Large intestine (tissue), 3 donors: ENCODE results near the gene HSF2. TPM values are rescaled to one million over a fixed set of nuclear protein-coding genes. Genes with fewer than 3 reads are reported as not detected.

Experiments used
- DNase-seq, 2 donors: peaks; one replicate each; pipeline versions ENCODE4 v3.0.0 to v3.0.0-alpha.2; 2013
- H3K27ac ChIP-seq: one replicate; pipeline ENCODE4 v1.5.1; 2013; ENCODE audit warnings: low read length
- H3K27me3 ChIP-seq: 2 replicates; pipeline ENCODE4 v1.6.1; 2013; ENCODE audit warnings: low read length; ENCODE audit not compliant: control insufficient read depth, insufficient read depth
- H3K36me3 ChIP-seq: 2 replicates; pipeline ENCODE4 v1.6.1; 2013; ENCODE audit warnings: low read length; ENCODE audit not compliant: control insufficient read depth, insufficient read depth
- H3K4me1 ChIP-seq: one replicate; pipeline ENCODE4 v1.6.1; 2013; ENCODE audit warnings: low read length; ENCODE audit not compliant: control insufficient read depth, insufficient read depth
- H3K4me3 ChIP-seq: one replicate; pipeline ENCODE4 v1.5.1; 2013; ENCODE audit warnings: low read length
- H3K9me3 ChIP-seq: one replicate; pipeline ENCODE4 v1.6.1; 2013; ENCODE audit warnings: mild to moderate bottlenecking, low read depth, low read length, moderate library complexity; ENCODE audit not compliant: control insufficient read depth
- WGBS: methylation state at CpG from one replicate; pipeline ENCODE4 v1.1.5; 2013; ENCODE audit warnings: low lambda C conversion rate; ENCODE audit not compliant: insufficient coverage; 5-methylcytosine and 5-hydroxymethylcytosine counted together
- polyA plus RNA-seq: library from polyadenylated mRNA; unstranded; fragments of 120-200 nt; gene quantifications from one replicate; pipeline ENCODE4 v1.2.1, GENCODE V29; 2013

HSF2 gene
- polyA plus RNA-seq, 1 donor = 16.4 TPM

DNA sequence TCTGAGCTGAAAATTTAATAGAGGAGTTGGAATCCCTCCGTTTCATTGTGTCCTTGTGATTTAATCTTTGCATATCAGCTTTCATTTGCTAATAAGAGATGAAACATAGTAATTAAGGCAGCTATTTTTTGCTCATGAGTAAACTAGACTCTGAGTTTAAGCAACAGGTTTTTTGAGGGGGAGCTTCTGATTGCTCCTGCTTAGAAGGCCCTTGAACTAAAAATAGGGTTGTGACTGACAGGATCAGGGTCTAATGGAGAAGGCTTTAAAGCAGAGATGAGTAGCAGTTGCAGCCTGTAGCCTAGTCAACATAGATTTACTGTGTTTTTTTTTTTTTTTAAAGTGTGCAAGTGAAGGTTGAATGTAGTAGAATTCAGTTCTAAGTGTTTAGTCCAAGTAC, 17.4 kb downstream of the HSF2 start:
- H3K27me3 ChIP-seq = no peaks in the 10 kb centered on the region
- H3K4me3 ChIP-seq = no peak overlapping the region
- DNase-seq = no peak
- WGBS = 100% methylated on average over 1 of the region's 1 CpG
- no peak overlapping the region for H3K27ac ChIP-seq
- no peaks in the 10 kb centered on the region for H3K4me1 ChIP-seq
- no peaks in the 10 kb centered on the region for H3K9me3 ChIP-seq
- peaks cover 18% of the 10 kb centered on the region for H3K36me3 ChIP-seq

DNA sequence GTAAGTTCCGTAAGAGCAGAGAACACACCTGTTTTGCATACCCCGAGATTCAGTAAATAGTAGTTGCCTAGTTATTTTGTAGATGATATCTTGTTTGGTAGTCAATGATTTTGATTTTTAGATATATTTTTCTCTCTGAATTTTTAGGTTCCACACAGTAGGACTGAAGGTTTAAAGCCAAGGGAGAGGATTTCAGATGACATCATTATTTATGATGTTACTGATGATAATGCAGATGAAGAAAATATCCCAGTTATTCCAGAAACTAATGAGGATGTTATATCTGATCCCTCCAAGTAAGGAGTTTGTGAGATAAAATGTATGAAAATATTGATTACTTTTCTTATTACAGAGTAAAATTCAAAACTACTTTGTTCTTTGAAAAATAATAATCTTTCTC, 22.6 kb downstream of the HSF2 start:
- Histone ChIP-seq H3K9me3 (no peaks in the 10 kb centered on the region), H3K27me3 (no peaks in the 10 kb centered on the region)

DNA sequence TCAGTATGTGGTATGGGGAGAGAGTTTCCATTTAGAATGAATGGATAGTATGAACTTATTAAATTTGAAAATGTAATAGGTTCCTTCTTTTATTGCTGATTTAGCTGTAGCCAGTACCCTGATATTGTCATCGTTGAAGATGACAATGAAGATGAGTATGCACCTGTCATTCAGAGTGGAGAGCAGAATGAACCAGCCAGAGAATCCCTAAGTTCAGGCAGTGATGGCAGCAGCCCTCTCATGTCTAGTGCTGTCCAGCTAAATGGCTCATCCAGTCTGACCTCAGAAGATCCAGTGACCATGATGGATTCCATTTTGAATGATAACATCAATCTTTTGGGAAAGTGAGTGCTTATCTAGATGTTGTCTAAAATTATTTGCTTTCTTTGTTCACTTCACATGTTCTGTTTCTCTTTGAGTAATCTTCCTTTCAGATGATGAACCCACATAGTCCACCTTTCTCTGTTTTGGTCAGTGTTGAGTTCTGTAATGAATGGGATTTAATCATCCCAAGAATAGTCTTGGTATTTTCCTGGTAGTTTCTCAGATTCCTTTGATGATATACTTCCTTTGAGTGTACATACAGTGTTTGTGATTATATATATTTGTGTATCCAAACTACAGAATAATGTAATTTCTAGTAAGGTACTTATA, 23.3 kb downstream of the HSF2 start:
- H3K4me1 ChIP-seq = no peaks in the 10 kb centered on the region
- no peaks in the 10 kb centered on the region for H3K27me3 ChIP-seq
- H3K27ac ChIP-seq = no peak overlapping the region
- WGBS = no CpG with 5 or more reads among the region's 1 CpG
- DNase-seq = no peak
- H3K4me3 ChIP-seq = no peak overlapping the region
- H3K36me3 ChIP-seq = peaks cover 41% of the 10 kb centered on the region
- no peaks in the 10 kb centered on the region for H3K9me3 ChIP-seq

More for the DNA sequence above, 22.6 kb downstream of the HSF2 start:
- H3K36me3 ChIP-seq = peaks cover 37% of the 10 kb centered on the region
- H3K4me3 ChIP-seq = no peak overlapping the region
- no peak overlapping the region for H3K27ac ChIP-seq
- no CpG with 5 or more reads among the region's 2 CpGs for WGBS
- no peak for DNase-seq
- no peaks in the 10 kb centered on the region for H3K4me1 ChIP-seq

DNA sequence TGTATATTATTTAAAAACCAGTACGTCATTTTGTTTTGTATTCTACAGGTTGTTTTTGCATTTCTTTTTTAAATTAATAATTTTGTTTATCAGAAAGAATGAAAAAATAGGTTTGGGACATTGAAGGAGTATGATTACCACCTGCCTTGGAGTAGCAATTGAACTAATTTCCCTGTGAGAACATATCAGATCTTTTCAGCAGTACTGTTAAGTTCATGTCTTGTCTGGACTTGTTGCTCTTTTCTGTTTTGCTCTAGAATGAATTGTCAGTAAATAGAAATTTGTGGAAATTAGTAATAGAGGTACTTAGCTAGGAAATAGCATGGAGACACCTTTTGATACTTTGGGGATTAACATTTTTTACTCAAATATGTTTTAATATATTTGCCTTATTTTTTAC, 24.3 kb downstream of the HSF2 start:
- H3K4me1 ChIP-seq = no peaks in the 10 kb centered on the region
- H3K36me3 ChIP-seq = peaks cover 38% of the 10 kb centered on the region
- WGBS = 86% methylated on average over 1 of the region's 1 CpG
- no peaks in the 10 kb centered on the region for H3K27me3 ChIP-seq
- H3K4me3 ChIP-seq = no peak overlapping the region
- H3K27ac ChIP-seq = no peak overlapping the region
- H3K9me3 ChIP-seq = no peaks in the 10 kb centered on the region
- DNase-seq = no peak

DNA sequence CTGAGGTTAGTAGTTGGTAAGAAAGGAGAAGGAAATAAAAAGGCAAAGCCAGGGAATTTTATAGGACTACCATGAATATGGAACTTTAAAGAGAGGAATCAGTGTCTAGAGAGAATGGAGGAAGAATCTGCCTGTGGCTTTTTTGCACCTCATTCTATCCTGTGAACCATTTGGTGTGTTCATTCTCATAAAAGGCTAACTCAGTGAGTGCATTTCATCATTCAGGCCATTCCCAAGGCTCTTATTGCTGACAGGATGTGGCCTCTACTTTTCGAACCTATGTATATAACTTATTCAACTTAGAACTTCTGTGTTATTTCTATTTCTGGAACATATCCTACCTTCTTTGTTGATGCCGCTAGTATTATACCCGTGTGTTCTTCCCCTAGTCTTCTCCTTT, 27.1 kb downstream of the HSF2 start:
- DNase-seq = no peak
- no peaks in the 10 kb centered on the region for H3K4me1 ChIP-seq
- no peak overlapping the region for H3K4me3 ChIP-seq
- H3K36me3 ChIP-seq = peaks cover 38% of the 10 kb centered on the region
- no peaks in the 10 kb centered on the region for H3K9me3 ChIP-seq
- no peaks in the 10 kb centered on the region for H3K27me3 ChIP-seq
- no peak overlapping the region for H3K27ac ChIP-seq
- 100% methylated on average over 2 of the region's 3 CpGs for WGBS

DNA sequence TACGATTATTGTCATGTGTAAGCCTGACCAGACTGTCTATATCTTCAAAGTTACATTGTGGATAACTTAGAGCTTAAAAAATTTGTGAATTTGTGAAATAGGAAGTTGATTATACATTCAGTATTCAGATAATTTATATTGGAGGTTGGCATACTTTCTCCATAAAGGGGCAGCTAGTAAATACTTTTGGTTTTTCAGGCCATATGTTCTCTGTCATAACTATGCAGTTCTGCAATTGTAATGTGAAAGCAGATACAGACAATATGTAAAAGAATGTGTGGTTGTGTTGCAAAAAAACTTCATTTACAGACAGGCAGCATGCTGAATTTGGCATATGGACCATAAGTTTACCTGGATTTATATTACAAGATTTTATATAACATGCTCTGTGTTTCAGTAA, 29.3 kb downstream of the HSF2 start:
- Histone ChIP-seq H3K27ac (no peak overlapping the region), H3K4me3 (no peak overlapping the region), H3K4me1 (no peaks in the 10 kb centered on the region), H3K27me3 (no peaks in the 10 kb centered on the region), H3K36me3 (peaks cover 40% of the 10 kb centered on the region), H3K9me3 (no peaks in the 10 kb centered on the region)
- DNase-seq = no peak
- no CpG with 5 or more reads among the region's 1 CpG for WGBS

DNA sequence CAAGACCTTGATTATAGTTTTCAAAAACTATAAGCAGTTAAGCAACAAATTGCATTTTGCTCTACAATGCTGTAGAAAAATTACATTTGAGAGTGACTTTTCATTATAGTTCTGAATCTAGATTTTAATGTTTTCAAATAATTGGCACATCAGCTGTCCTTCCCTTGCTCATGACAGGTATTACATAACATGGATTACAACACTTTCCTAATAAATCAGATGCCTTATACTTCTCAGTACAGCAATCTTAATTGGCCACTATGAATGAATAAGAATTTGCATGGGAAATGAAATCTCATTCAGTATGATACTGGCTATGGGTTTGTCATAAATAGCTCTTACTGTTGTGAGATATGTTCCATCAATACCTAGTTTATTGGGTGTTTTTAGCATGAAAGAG, 29.9 kb downstream of the HSF2 start:
- no peak overlapping the region for H3K27ac ChIP-seq
- H3K4me3 ChIP-seq = no peak overlapping the region
- H3K9me3 ChIP-seq = no peaks in the 10 kb centered on the region
- H3K36me3 ChIP-seq = peaks cover 37% of the 10 kb centered on the region
- H3K4me1 ChIP-seq = no peaks in the 10 kb centered on the region
- H3K27me3 ChIP-seq = no peaks in the 10 kb centered on the region
- no peak for DNase-seq

DNA sequence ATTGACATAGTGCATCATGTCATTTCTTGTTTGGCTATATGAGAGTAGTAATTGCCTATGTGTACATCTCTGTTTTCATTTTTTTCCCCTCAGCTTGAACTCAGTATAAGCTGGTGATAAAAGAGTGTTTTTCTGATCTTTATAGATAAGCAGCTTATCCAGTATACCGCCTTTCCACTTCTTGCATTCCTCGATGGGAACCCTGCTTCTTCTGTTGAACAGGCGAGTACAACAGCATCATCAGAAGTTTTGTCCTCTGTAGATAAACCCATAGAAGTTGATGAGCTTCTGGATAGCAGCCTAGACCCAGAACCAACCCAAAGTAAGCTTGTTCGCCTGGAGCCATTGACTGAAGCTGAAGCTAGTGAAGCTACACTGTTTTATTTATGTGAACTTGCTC, 32.3 kb downstream of the HSF2 start:
- H3K27ac ChIP-seq = no peak overlapping the region
- no peak for DNase-seq
- peaks cover 34% of the 10 kb centered on the region for H3K36me3 ChIP-seq
- no peak overlapping the region for H3K4me3 ChIP-seq
- H3K4me1 ChIP-seq = no peaks in the 10 kb centered on the region
- WGBS = no CpG with 5 or more reads among the region's 4 CpGs
- H3K27me3 ChIP-seq = no peaks in the 10 kb centered on the region
- H3K9me3 ChIP-seq = no peaks in the 10 kb centered on the region

DNA sequence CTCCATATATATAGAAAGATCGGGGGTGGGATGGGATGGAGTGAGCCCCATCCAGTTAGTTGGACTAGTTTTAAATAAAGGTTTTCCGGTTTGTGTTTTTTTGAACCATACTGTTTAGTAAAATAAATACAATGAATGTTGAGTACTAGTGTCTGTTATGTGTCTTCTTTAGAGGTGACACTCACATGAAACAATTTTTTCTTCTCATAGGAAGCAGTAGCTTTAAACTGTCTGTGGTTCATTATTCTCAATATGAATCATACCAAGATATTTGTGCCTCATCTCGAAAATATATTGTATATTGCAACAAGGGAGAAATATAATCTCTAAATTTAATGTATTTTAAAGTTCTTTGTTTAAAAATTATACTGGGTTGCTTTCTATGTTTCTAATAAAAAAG, 33.4 kb downstream of the HSF2 start:
- H3K4me3 ChIP-seq = no peak overlapping the region
- H3K4me1 ChIP-seq = no peaks in the 10 kb centered on the region
- DNase-seq = no peak
- WGBS = 100% methylated on average over 2 of the region's 3 CpGs
- no peaks in the 10 kb centered on the region for H3K9me3 ChIP-seq
- H3K27ac ChIP-seq = no peak overlapping the region
- no peaks in the 10 kb centered on the region for H3K27me3 ChIP-seq
- H3K36me3 ChIP-seq = peaks cover 30% of the 10 kb centered on the region

DNA sequence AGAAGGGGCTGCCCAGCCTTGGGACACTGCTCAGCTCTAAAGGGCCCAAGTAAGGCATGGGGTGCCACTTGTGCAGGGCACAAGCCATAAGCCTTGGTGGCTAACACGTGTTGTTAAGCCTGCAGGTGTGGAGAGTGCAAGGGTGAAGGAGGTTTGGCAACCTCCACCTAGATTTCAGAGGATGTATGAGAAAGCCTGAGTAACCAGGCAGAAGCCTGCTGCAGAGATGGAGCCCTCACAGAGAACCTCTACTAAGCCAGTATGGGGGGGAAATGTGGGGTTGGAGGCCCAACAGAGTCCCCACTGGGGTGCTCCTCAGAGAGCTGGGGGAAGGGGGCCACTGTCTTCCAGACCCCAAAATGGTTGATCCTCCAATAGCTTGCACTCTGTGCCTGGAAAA, 39.5 kb downstream of the HSF2 start:
- no peak overlapping the region for H3K27ac ChIP-seq
- DNase-seq = peak in 1 of 2 donors; percentile 2
- no CpG with 5 or more reads among the region's 1 CpG for WGBS
- H3K36me3 ChIP-seq = peaks cover 31% of the 10 kb centered on the region
- no peaks in the 10 kb centered on the region for H3K27me3 ChIP-seq
- H3K4me1 ChIP-seq = no peaks in the 10 kb centered on the region
- H3K4me3 ChIP-seq = no peak overlapping the region
- peaks cover 8% of the 10 kb centered on the region for H3K9me3 ChIP-seq

DNA sequence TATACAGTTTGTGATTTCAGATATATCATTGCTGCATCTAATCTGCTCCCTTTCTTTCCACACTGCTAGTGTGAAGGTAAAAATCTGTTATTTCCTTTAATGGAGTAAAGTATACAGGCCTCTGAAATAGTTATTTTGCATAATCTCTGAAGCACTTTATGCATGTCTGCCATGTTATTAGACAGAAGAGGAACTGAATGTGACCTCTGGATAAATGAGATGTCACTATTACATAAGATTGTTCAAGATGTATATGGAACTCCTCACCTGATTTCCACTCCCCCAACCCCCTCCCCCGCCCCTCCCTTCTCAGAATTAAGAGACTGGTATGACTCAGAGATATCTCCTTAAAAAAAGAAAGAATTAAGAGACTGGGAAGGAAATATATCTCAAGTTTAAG, 45.8 kb downstream of the HSF2 start:
- 100% methylated on average over 1 of the region's 1 CpG for WGBS
- DNase-seq = no peak
- H3K36me3 ChIP-seq = peaks cover 40% of the 10 kb centered on the region

More for the DNA sequence above, 45.8 kb downstream of the HSF2 start:
- H3K4me1 ChIP-seq = no peaks in the 10 kb centered on the region
- no peaks in the 10 kb centered on the region for H3K27me3 ChIP-seq
- no peak overlapping the region for H3K27ac ChIP-seq
- no peak overlapping the region for H3K4me3 ChIP-seq
- H3K9me3 ChIP-seq = no peaks in the 10 kb centered on the region
